Stimulated activated CD4-positive, alpha-beta T cell treated with anti-CD3 and anti-CD28 coated beads, Interleukin-4, amount 100 ng/mL, for 24 hours (primary cell): ENCODE results near the gene HYCC2.
A peak's percentile ranks its signal among the peaks of the same experiment; 100 is the strongest.
"Not testable (repeated sequence)": the region's sequence is repeated elsewhere in the genome, so short reads cannot be mapped to it uniquely, and the experiment has no call there.

ENCODE experiments used
- DNase-seq: peaks from one replicate; pipeline ENCODE4 v3.0.0-alpha.2; 2020

HYCC2 gene

GRCh38 chr2:201070948-201071478 lies 458 bp downstream of the HYCC2 start:
- DNase-seq: no peak

GRCh38 chr2:201064797-201065329 lies 6.6 kb downstream of the HYCC2 start:
- no peak for DNase-seq

- DNase-seq: peak; percentile 19
Measured at GRCh38 chr2:201063516-201063915, 8.0 kb downstream of the HYCC2 start.

- DNase-seq: no peak
Measured at GRCh38 chr2:201059961-201060755, 11.3 kb downstream of the HYCC2 start.

- DNase-seq: no peak
Measured at GRCh38 chr2:201058914-201059313, 12.6 kb downstream of the HYCC2 start.

- no peak for DNase-seq
Measured at GRCh38 chr2:201057715-201058248, 13.7 kb downstream of the HYCC2 start.

GRCh38 chr2:201057087-201057521 lies 14.4 kb downstream of the HYCC2 start:
- no peak for DNase-seq

GRCh38 chr2:201049455-201049854 lies 22.0 kb downstream of the HYCC2 start:
- no peak for DNase-seq

GRCh38 chr2:201046881-201047280 lies 24.6 kb downstream of the HYCC2 start:
- DNase-seq: no peak

- DNase-seq: not testable (repeated sequence)
Measured at GRCh38 chr2:201043050-201043449, 28.4 kb downstream of the HYCC2 start.

GRCh38 chr2:201042451-201042850 lies 29.0 kb downstream of the HYCC2 start:
- DNase-seq: not testable (repeated sequence)

- DNase-seq: no peak
Measured at GRCh38 chr2:201040867-201041628, 30.4 kb downstream of the HYCC2 start.

GRCh38 chr2:201038855-201039254 lies 32.6 kb downstream of the HYCC2 start:
- no peak for DNase-seq

GRCh38 chr2:201038361-201038760 lies 33.1 kb downstream of the HYCC2 start:
- DNase-seq: not testable (repeated sequence)

- DNase-seq: not testable (repeated sequence)
Measured at GRCh38 chr2:201034355-201034754, 37.1 kb downstream of the HYCC2 start.

- DNase-seq: no peak
Measured at GRCh38 chr2:201024518-201024917, 47.0 kb downstream of the HYCC2 start.

GRCh38 chr2:201021914-201022313 lies 49.6 kb downstream of the HYCC2 start:
- DNase-seq: no peak
